ENCODE results near the gene CFAP20.

DNA sequence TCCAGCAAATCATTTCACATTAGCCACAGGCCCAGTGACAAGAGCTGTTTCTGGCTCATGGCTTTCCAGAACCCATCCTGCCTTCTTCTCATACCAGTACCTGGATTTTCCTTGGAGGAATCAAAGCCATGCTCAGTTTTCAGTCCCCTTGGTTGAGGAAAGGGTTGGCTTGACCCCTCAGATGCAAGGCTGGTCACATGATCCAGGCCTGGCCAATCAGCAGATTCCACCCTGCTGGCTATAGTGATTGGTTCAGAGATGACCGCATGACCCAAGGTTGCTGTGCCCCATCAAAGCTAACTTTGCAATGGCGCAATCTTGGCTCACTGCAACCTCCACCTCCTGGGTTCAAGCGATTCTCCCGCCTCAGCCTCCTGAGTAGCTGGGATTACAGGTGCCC lies 58.6 kb downstream of the CFAP20 start:
- TF ChIP-seq, protein P1, sequence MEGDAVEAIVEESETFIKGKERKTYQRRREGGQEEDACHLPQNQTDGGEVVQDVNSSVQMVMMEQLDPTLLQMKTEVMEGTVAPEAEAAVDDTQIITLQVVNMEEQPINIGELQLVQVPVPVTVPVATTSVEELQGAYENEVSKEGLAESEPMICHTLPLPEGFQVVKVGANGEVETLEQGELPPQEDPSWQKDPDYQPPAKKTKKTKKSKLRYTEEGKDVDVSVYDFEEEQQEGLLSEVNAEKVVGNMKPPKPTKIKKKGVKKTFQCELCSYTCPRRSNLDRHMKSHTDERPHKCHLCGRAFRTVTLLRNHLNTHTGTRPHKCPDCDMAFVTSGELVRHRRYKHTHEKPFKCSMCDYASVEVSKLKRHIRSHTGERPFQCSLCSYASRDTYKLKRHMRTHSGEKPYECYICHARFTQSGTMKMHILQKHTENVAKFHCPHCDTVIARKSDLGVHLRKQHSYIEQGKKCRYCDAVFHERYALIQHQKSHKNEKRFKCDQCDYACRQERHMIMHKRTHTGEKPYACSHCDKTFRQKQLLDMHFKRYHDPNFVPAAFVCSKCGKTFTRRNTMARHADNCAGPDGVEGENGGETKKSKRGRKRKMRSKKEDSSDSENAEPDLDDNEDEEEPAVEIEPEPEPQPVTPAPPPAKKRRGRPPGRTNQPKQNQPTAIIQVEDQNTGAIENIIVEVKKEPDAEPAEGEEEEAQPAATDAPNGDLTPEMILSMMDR (IDR thresholded peaks at IDR 0.05) = no peak
- no peak for TF ChIP-seq POLR2A (IDR thresholded peaks at IDR 0.05)
